Left lung (tissue), 8 donors: ENCODE measurements around the gene TNFRSF1A. TPM values are rescaled to one million over a fixed set of nuclear protein-coding genes. Genes with fewer than 3 reads are reported as not detected.

Experiments used
- polyA plus RNA-seq, 6 donors: library from polyadenylated mRNA; unstranded; fragments of 120-200 nt; gene quantifications; one replicate each; pipeline ENCODE4 v1.2.1, GENCODE V29; 2013; ENCODE audit not compliant: insufficient read length in 6 of 6
- total RNA-seq, 2 donors: library from RNA; stranded (reverse); fragmentation: NEBNext Ultra II Directional; extraction: Animal tissue kit (Norgen Biotek cat#: 25700); gene quantifications; one replicate each; pipeline ENCODE4 v1.2.1, GENCODE V29; 2021
- donor health status: DM: no; HTN: yes; CAD: no.
- donor health status: DM: no; HTN: no; CAD: no.

The TNFRSF1A gene
- total and polyA plus RNA-seq, 8 donors: 110 to 211 (median 128) TPM

Other genes starting within 250 kb of the TNFRSF1A start
- 100 to 1,000 TPM; 254 to 401 TPM for gene VWF, start 217.4 kb downstream of the TNFRSF1A start, total RNA-seq
- 100 to 1,000 TPM; 123 to 162 (median 131) TPM for gene VWF, start 217.4 kb downstream of the TNFRSF1A start, polyA plus RNA-seq
- 100 to 1,000 TPM; 416 to 512 TPM for gene CD9, start 141.7 kb downstream of the TNFRSF1A start, total RNA-seq
- gene CD9, start 141.7 kb downstream of the TNFRSF1A start, polyA plus RNA-seq: 100 to 1,000 TPM; 100 to 144 (median 120) TPM
- gene PLEKHG6, start 31.4 kb downstream of the TNFRSF1A start, total RNA-seq: 1 to 10 TPM; 2.0 to 4.2 TPM
- gene PLEKHG6, start 31.4 kb downstream of the TNFRSF1A start, polyA plus RNA-seq: 1 to 10 TPM; 2.7 to 4.1 (median 3.5) TPM
- 100 to 1,000 TPM; 196 to 212 TPM for gene SCNN1A, start 33.5 kb upstream of the TNFRSF1A start, total RNA-seq
- gene SCNN1A, start 33.5 kb upstream of the TNFRSF1A start, polyA plus RNA-seq: 1 to 10 TPM; 2.3 to 4.1 (median 3.2) TPM
- gene LTBR, start 42.1 kb upstream of the TNFRSF1A start, total RNA-seq: 100 to 1,000 TPM; 149 to 153 TPM
- 100 to 1,000 TPM in 1 of 6 donors, 10 to 100 TPM in 5; 66.6 to 105 (median 77.5) TPM for gene LTBR, start 42.1 kb upstream of the TNFRSF1A start, polyA plus RNA-seq
- 1 to 10 TPM; 1.4 to 1.6 TPM for gene CD27, start 102.9 kb upstream of the TNFRSF1A start, total RNA-seq
- 1 to 10 TPM; 1.2 to 3.2 (median 2.3) TPM for gene CD27, start 102.9 kb upstream of the TNFRSF1A start, polyA plus RNA-seq
- gene TAPBPL, start 110.0 kb upstream of the TNFRSF1A start, total RNA-seq: 10 to 100 TPM; 18.2 to 33.8 TPM
- gene TAPBPL, start 110.0 kb upstream of the TNFRSF1A start, polyA plus RNA-seq: 10 to 100 TPM; 18.0 to 26.1 (median 19.0) TPM
- 1 to 10 TPM; 6.3 to 9.4 TPM for gene VAMP1, start 128.6 kb upstream of the TNFRSF1A start, total RNA-seq
- gene VAMP1, start 128.6 kb upstream of the TNFRSF1A start, polyA plus RNA-seq: 10 to 100 TPM; 16.2 to 21.6 (median 18.5) TPM
- gene MRPL51, start 151.2 kb upstream of the TNFRSF1A start, total RNA-seq: 100 to 1,000 TPM; 135 to 141 TPM
- gene MRPL51, start 151.2 kb upstream of the TNFRSF1A start, polyA plus RNA-seq: 100 to 1,000 TPM; 129 to 170 (median 142) TPM
- 10 to 100 TPM; 23.1 to 29.4 TPM for gene NCAPD2, start 152.0 kb upstream of the TNFRSF1A start, total RNA-seq
- 10 to 100 TPM; 55.7 to 95.4 (median 58.5) TPM for gene NCAPD2, start 152.0 kb upstream of the TNFRSF1A start, polyA plus RNA-seq
- gene GAPDH, start 192.4 kb upstream of the TNFRSF1A start, total RNA-seq: 1,000 to 10,000 TPM; 1,126 to 2,070 TPM
- gene GAPDH, start 192.4 kb upstream of the TNFRSF1A start, polyA plus RNA-seq: 1,000 to 10,000 TPM; 1,473 to 1,774 (median 1,660) TPM
- 10 to 100 TPM; 15.2 to 27.9 TPM for gene IFFO1, start 214.0 kb upstream of the TNFRSF1A start, total RNA-seq
- gene IFFO1, start 214.0 kb upstream of the TNFRSF1A start, polyA plus RNA-seq: 10 to 100 TPM; 14.5 to 24.7 (median 18.6) TPM
- gene NOP2, start 226.2 kb upstream of the TNFRSF1A start, total RNA-seq: 10 to 100 TPM; 23.4 to 48.1 TPM
- gene NOP2, start 226.2 kb upstream of the TNFRSF1A start, polyA plus RNA-seq: 10 to 100 TPM; 20.6 to 39.2 (median 27.2) TPM